GM19324 (cell line): Measurements from ENCODE around the gene BORCS5.
"Not testable (repeated sequence)": the region's sequence is repeated elsewhere in the genome, so short reads cannot be mapped to it uniquely, and the experiment has no call there.

Source experiments
- ATAC-seq: cut with Tn5 transposase; IDR thresholded peaks from one replicate; pipeline ENCODE4 v1.9.1; 2021; ENCODE audit warnings: mild to moderate bottlenecking, moderate library complexity; ENCODE audit not compliant: unreplicated experiment, low FRiP score

Gene BORCS5

DNA sequence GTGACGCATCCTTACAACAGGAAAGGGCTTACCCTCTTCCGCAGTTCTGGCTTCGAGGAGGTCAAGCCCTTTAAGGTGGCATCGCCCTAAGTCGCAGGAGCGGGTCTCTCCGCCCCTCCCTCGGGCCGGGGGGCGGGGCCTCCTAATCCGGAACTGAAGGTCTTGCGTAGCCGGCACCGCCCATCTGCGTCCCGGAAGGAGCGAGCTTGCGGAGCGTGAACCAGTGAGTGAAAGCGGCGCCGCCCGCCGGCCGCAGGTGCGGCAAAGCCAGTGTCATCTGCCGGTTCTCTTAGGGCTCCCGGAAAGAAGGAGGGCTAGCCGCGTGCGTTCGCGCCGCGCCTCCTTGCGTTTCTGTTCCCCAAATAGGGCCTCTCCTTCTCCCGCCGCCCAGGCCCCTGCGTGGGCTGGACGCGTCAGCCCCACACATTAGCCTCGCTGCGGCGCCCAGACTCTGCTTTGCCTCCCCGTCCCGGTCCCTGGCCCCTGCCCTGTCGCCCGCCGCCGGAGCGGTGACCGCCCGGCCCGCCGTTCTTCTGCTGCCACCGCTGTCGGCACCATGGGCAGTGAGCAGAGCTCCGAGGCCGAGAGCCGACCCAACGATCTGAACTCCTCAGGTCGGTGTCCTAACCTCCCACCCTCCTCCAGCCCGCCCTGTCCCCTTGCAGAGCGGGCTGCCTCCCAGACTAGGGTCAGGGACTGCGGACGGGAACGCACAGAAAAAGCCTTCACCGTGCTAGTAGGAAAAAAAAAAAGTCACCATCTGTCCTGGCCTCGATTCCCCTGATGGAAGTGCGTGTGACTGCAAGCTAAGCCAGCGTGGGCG lies at the start of gene BORCS5:
BORCS5 (plus strand) TSS at position 183 of the 823 bp plus-strand sequence; CDS start at position 557, 374 bp downstream.
- ATAC-seq, result peak; percentile 94

DNA sequence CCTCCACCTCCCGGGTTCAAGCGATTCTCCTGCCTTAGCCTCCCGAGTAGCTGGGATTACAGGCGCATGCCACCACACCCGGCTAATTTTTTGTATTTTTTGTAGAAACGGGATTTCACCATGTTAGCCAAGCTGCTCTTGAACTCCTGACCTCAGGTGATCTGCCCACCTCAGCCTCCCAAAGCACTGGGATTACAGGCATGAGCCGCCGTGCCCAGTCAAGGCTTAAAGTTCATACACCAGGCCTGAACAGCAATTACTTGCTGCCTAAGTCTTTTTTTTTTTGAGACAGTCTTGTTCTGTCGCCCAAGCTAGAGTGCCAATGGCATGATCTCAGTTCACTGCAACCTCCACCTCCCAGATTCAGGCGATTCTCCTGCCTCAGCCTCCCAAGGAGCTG lies 46.2 kb upstream of the BORCS5 start:
- ATAC-seq, result not testable (repeated sequence)

DNA sequence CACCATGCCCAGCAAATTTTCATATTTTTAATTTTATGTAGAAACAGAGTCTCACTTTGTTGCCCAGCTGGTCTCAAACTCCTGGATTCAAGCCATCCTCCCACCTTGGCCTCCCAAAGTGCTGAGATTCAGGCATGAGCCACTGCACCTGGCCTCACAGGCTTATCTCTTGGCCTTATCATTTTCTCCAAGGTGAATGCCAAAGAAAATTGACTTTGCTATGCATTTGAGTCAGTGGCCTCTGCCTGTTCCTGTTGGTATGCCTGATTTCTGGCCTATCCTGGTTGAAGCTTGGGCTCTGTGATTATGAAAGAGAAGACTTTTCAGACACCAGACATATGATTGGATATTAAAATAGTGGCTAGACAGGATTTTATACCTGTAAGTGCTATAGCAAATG lies 41.0 kb upstream of the BORCS5 start:
- no peak for ATAC-seq

DNA sequence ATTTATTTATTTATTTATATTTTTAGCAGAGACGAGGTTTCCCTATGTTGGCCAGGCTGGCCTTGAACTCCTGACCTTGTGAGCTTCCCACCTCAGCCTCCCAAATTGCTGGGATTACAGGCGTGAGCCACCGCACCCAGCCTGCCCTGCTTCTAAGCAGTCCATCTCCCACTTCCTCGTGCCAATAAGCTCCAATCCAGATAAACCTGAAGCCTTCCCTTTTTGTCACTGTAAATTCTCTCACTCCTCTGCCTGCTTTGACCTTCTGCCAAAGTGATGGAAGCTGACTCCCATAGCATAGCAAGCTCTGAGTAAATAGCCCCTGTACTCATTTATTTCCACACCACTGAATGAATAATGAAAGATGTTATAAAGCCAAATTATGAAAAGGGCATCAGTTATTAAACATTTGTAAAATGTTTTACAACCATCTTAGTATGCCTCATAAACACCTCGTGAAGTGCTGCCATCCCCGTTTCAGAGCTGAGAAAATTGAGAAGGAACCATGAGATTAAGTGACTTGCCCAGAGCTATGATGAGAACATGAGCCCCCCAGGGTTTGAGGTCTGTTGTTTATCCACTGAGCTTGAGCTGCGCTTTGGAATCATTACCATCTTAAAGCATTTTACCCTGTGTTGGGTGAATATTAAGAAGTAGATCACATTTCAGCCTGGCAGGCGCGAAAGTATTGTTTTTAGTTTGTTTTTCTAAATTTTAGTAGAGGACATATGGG lies 37.3 kb upstream of the BORCS5 start:
- no peak for ATAC-seq

DNA sequence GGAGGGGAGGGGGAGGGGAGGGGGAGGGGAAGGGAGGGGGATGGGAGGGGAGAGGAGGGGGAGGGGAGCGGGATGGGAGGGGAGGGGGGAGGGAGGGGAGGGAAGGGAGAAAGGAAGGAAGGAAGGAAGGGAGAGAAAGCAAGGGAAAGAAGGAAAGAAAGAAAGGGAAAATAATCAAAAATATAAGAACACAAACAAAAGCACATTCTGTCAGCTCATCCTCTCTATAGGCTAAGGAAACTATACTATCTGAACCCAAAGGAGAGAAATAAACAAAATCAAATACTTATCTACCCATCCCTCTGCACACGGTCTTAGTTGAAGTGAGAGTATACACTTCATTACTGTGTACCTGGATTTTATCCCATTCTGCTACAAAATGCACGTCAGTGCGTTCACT lies 33.8 kb upstream of the BORCS5 start:
- ATAC-seq, result no peak

DNA sequence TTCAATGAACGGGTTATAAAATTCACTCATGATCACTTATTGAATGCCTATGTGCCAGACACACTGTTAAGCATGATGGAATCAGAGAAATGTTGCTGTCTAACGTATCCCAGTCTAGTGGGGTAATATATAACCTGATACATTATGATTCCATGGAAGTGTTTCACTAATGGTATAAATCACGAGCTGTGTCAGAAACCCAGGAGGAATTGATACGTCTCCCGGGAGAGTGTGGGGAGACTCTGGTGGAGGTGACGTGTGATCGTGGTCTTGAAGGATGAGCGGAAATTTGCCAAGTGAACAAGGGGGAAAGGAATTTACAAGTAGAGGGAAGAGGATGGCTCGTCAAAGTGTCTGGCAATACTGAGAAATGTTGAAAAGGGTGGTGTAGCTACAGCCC lies 33.3 kb upstream of the BORCS5 start:
- no peak for ATAC-seq

DNA sequence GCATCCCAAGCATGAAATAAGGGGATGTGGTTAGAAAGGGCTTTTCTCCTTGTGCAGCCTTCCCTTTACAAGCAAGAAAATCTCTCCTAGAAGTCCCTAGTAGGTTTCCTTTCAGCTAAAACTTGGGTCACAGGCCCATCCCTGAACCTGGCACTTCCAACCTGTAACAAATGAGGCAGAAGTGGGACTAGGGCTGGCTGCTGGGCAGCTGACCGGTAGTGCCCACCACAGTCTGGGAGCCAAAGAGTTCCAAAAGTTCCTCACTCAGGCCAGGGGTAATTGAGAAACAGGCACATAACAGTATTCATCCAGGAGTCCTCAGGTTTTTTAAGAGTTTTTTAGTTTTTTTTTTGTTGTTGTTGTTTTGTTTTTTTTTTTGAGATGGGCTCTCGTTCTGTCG lies 30.6 kb upstream of the BORCS5 start:
- ATAC-seq, result no peak

DNA sequence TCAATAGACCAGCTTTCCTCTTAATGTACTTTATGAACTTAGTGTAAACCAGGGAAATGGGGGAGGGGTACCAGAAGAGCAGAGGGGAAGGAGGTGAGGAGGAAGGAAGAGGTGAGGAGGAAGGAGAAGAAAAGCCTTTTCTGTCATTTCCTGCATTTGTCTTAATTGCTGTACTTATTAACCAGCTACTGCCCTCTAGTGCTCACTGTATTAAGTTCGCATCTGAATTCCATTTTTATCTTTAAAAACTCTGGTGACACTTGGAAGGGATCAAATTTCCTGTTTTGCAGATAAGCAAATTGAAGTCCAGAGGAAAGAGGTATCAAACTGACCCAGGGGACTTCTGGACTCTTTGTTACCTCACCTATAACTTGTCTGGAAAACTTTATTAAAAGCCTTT lies 29.1 kb upstream of the BORCS5 start:
- ATAC-seq, result no peak

DNA sequence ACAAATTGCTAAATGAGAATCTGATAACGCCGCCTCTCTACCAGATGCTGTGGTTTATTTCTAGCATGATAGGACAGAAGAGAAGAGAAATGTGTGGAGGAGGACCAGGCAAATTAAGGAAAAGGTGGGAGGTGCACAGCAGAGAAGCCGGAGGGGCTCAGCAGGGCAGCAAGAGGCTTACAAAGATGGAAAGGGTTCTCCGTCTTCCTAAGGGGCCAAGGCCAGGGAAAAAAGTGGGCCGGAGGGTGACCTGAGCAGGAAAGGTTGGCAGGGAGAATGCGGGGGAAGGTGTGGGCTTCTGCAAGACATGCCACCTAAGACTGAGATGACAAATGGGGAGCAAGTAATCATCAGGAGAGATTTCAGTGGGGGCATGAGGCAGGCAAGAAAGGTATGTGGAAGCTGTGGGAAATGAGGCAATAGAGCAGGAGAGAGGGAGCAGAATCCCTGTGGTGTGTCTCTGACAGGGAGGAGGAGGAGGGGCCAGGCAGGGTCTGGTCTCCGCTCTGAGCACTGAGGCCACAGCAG lies 25.6 kb upstream of the BORCS5 start:
- no peak for ATAC-seq

DNA sequence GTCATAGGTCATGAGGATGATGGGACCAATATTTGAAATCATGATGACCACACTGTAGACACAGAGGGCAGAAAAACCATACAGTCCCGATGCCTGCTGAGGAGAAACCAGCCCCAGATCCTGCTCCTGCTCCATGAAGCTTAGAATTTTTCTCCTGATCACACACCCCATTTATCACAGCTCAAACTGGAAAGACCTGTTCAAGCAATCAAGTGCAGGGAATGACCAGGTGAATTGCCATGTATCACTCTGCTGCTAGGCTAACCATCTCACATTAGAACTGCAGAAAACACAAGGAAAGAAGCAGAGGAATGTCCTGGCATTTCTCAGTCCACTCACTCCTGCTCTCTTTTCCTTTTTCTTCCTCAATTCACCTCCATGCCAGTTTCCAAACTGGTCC lies 25.0 kb upstream of the BORCS5 start:
- ATAC-seq, result no peak

DNA sequence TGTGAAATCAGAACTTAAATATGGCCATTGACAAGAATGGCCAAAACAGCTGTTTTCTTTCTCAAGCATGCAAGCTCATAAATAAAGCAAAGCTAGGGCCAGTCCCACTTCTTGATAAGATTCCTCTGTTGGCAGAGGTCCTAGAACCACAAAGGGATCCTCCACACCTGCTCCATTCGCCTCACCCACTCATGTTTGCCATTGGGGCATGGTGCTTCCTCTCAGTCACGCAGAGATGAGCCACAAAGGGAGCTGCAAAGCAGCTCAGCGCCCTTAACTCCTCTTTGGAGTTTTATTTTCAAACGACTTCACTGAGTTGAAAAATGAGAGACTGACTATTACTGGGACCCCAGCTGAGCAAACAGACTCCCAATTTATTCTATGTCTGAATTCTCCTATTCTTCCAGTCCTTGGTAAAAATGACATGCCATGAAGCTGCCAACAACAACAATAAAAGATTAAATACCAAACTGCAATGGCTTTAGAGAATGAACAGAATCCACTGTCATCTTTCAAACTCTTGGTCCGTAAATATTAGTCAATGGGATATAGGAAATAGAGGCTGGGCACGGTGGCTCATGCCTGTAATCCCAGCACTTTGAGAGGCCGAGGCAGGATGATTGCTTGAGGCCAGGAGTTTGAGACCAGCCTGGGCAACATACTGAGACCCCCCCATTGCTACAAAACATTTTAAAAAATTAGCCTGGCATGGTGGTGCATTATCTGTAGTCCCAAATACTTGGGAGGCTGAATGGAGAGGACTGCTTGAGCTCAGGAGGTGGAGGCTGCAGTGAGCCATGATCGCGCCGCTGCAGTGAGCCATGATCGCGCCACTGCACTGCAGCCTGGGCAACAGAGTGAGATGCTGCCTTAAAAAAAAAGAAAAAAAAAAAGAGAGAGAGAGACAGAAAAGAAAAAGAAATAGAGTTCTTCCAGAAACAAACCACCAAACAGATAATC lies 23.2 kb upstream of the BORCS5 start:
- ATAC-seq, result no peak

DNA sequence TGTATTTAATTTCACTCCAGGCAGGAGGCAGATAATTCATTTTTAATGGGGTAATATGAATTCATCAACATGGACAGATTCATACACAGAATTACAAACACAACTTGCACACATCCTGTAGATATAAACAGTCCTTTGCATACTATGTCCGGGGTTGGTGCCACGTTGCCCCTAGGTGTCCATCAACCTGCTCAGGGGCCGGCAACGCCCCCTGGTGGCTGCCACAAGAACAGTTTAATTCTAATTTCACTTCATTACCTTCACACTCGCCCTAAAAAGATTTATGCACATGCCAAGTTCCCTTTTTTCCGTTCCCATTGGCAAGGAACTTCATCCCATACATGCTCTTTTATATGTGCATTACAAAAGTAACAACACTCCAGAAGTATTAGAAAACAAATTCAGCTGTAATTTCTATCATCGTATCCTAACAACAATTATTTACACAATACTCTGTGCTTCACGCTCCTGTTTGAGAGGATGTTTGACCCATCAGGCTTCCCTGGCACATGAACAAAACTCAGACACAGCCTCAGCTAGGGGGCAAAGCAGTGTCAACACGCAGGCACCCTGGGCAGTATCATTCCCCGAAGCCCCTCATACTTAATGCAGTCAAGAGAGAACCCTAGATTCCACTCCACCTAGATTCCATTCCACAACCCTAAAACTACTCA lies 22.4 kb upstream of the BORCS5 start:
- no peak for ATAC-seq

DNA sequence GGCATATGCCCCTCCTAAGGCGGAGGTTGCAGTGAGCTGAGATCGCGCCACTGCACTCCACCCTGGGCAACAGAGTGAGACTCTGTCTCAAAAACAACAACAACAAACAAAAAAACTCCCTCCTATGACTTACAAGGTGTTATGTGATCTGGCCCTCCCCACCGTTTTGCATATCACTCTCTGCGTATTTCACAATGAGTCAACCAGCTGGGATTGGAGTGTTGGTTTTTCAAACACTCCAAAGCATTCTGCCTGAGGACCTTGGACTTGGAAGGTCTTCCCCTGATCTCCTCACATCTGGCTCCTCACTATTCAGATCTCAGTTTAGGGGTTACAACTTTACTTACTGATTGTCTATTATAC lies 20.8 kb upstream of the BORCS5 start:
- ATAC-seq, result no peak

DNA sequence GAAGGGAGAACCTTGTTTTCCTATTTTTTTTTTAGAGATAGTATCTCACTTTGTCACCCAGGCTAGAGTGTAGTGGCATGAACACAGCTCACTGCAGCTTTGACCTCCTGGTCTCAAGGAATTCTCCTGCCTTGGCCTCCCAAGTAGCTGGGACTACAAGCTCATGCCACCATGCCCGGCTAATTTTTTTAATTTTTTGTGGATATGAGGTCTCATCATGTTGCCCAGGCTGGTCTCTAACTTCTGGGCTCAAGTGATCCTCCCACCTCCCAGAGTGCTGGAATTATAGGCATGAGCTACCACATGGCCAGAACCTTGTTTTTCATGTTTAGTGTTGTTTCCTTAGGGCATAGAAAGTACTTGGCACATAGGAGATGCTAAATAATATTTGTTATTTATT lies 20.4 kb upstream of the BORCS5 start:
- ATAC-seq, result no peak

DNA sequence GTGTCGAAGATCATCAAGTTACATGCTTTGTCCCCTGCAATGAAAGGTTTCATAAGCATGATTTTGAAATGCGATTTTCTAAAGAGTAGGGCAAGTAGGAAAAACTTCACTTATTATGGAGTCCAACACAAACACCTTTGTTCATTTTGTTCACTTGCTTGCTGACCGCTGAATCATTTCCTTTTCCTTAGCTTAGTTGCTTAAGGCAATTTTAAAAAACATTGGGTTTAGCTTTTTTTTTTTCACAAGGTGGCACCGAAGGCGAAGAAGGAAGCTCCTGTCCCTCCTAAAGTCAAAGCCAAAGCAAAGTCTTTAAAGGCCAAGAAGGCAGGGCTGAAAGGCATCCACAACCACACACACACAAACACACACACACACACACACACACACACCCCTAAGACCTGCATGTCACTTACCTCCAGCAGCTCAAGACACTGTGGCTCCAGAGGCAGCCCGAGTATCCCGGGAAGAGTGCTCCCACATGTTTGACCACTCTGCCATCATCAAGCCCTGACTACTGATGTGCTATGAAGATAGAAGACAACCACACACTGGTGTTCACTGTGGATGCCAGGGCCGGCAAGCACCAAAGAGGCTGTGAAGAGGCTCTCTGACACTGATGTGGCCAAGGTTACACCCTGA lies 18.2 kb upstream of the BORCS5 start:
- no peak for ATAC-seq

DNA sequence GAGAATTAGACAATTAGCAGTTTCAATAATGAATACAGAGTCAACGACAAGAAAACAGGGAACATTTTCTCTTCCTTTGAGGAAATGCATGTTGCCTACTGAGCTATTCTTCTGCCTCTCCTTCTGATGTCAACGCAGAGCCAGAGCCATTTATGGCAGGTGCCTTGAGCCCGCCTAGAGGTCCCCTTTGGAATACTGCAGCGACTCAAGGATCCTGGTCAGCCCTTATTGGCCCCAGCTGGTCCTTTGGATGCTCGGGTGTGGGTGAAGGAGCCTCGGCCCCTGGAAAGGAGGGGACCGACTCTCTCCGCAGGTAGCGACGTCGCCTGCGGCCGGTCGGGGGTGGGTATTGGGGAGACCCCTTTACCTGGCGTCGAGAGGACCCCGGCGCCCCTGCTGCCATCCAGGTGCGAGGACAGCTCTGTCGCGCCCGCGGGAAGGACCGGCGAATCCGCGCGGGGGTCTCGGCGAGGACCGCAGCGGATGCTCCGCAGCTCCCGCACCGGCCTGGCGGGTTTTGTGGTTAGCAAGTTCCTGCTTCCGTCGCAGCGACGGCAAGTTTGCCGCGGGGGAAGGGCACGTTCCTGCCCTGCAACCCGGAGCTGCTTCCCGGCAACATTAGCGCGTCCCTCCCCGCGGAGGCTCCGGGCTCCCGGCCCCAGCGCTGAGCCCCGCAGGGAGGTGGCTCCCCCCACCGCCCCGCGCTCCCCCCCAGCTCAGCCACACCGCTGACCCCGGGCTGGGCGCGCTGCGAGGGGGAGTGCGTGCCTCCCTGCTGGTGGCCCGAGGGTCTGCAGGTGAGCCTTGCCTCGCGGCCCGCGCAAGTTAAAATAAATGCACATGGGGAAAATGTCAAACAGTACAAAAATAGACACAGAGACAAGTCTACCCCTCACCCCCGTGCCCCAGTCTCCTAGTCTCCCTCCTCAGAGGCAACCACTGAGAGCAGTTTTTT lies 6.9 kb upstream of the BORCS5 start, which contains the start of gene MANSC1:
MANSC1 (minus strand) TSS at position 532 of the 955 bp plus-strand sequence. CDS start 6,928 bp downstream, outside the sequence.
- no peak for ATAC-seq

DNA sequence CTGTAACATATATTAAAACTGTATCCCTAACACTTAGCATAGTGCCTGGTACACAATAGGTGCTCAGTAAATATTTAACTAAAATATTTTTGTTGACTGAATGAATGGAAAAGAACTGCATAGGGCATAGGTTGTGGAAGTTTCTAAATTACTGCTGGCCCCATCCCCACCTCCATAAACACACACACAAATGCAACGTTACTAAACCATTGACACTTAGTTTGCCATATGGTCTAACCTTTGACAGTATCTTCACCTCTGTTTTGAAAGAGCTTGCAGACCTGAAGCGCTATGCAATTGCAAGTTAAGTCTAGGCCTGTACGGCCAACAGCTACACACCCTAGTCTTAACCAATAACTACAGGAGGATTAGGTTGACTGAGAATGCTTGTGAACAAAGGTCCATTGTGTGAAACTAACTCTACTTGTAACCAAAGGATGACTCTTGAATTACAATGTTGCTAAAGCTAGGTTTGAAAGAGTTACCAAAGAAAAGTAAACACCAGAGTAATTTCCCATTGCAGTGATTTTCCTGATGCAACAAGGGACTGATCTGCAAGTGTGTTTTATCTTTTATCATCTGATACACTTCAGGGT lies 5.9 kb upstream of the BORCS5 start:
- ATAC-seq, result no peak
